Activated T-helper 2 cell treated with anti-CD3 and anti-CD28 coated beads, Interferon-gamma antibody, Interleukin-2, Interleukin-4, amounts not matched to agents 10 μg/mL and 5 μg/mL and 100 μg/mL, durations not matched to agents 14 hours and 24 hours and 36 hours (primary cell): ENCODE results near the gene UBE2E2. TPM values are rescaled to one million over a fixed set of nuclear protein-coding genes. Genes with fewer than 3 reads are reported as not detected.

Source experiments
- DNase-seq: peaks from one replicate; pipeline ENCODE4 v3.0.0; 2021; ENCODE audit warnings: low spot score
- H3K27ac Mint-ChIP-seq: one replicate; pipeline ENCODE4 v1.8.0; 2021; ENCODE audit warnings: mixed read lengths
- H3K27me3 Mint-ChIP-seq: one replicate; pipeline ENCODE4 v1.8.0; 2021; ENCODE audit warnings: low read depth, mixed read lengths
- H3K36me3 Mint-ChIP-seq: one replicate; pipeline ENCODE4 v1.8.0; 2021; ENCODE audit warnings: low read depth, mixed read lengths
- H3K4me1 Mint-ChIP-seq: one replicate; pipeline ENCODE4 v1.8.0; 2021; ENCODE audit warnings: low read depth, mixed read lengths
- H3K4me3 Mint-ChIP-seq: one replicate; pipeline ENCODE4 v1.8.0; 2021; ENCODE audit warnings: low read depth, mild to moderate bottlenecking, moderate library complexity, mixed read lengths
- H3K9me3 Mint-ChIP-seq: one replicate; pipeline ENCODE4 v1.8.0; 2021; ENCODE audit warnings: mixed read lengths
- intact Hi-C: fragments of 100-400 bp; cut with micrococcal nuclease; formaldehyde crosslinking; loops from one replicate; pipeline ENCODE4 v1.15.1; 2023
- total RNA-seq: library from RNA; stranded (reverse); gene quantifications from 2 replicates; pipeline ENCODE4 v1.2.3, GENCODE V29; 2022

UBE2E2 gene
- total RNA-seq, 1 donor from 2014 or later: 7.5 TPM

GRCh38 chr3:23440416-23441294 lies 237.5 kb downstream of the UBE2E2 start:
- Mint-ChIP-seq H3K27ac (peak overlapping the region; percentile 30), H3K36me3 (no peaks in the 10 kb centered on the region), H3K4me1 (peaks cover 33% of the 10 kb centered on the region), H3K9me3 (no peaks in the 10 kb centered on the region), H3K4me3 (no peak overlapping the region), H3K27me3 (peaks cover 20% of the 10 kb centered on the region)
- DNase-seq: no peak
- intact Hi-C loops: loop anchor here (5.0 to 10.0 kb wide), 2 partner anchors 302 to 504 kb away; partner anchors contain the start of gene NR1D2

GRCh38 chr3:23442598-23443383 lies 239.7 kb downstream of the UBE2E2 start:
- Mint-ChIP-seq H3K9me3 (no peaks in the 10 kb centered on the region), H3K27me3 (peaks cover 8% of the 10 kb centered on the region), H3K4me3 (no peak overlapping the region), H3K36me3 (no peaks in the 10 kb centered on the region), H3K27ac (no peak overlapping the region), H3K4me1 (peaks cover 32% of the 10 kb centered on the region)
- intact Hi-C loops: loop anchor here (5.0 to 10.0 kb wide), 2 partner anchors 300 to 502 kb away; partner anchors contain the start of gene NR1D2
- no peak for DNase-seq

- H3K27ac Mint-ChIP-seq: no peak overlapping the region
These were observed 241.3 kb downstream of the UBE2E2 start for GRCh38 chr3:23444386-23444785.

GRCh38 chr3:23446301-23446700 lies 243.2 kb downstream of the UBE2E2 start:
- no peak for DNase-seq
- Mint-ChIP-seq H3K4me3 (no peak overlapping the region), H3K4me1 (peaks cover 12% of the 10 kb centered on the region), H3K36me3 (no peaks in the 10 kb centered on the region), H3K9me3 (no peaks in the 10 kb centered on the region), H3K27ac (no peak overlapping the region), H3K27me3 (peaks cover 3% of the 10 kb centered on the region)
- intact Hi-C loops: loop anchor here (10.0 kb wide), 1 partner anchor 498 kb away; the partner anchor contains the start of gene NR1D2

More at GRCh38 chr3:23444386-23444785, 241.3 kb downstream of the UBE2E2 start:
- Mint-ChIP-seq H3K9me3 (no peaks in the 10 kb centered on the region), H3K4me3 (no peak overlapping the region), H3K4me1 (peaks cover 22% of the 10 kb centered on the region), H3K27me3 (peaks cover 3% of the 10 kb centered on the region), H3K36me3 (no peaks in the 10 kb centered on the region)
- DNase-seq: no peak
- intact Hi-C loops: loop anchor here (5.0 to 10.0 kb wide), 2 partner anchors 298 to 500 kb away; partner anchors contain the start of gene NR1D2

- no peaks in the 10 kb centered on the region for H3K36me3 Mint-ChIP-seq
- intact Hi-C loops: loop anchor here (10.0 kb wide), 1 partner anchor 496 kb away; the partner anchor contains the start of gene NR1D2
- no peak for DNase-seq
These were observed 245.9 kb downstream of the UBE2E2 start for GRCh38 chr3:23448998-23449537.

GRCh38 chr3:23450051-23450450 lies 246.9 kb downstream of the UBE2E2 start:
- Mint-ChIP-seq H3K27me3 (peaks cover 6% of the 10 kb centered on the region), H3K4me3 (no peak overlapping the region), H3K4me1 (no peaks in the 10 kb centered on the region), H3K27ac (no peak overlapping the region), H3K9me3 (no peaks in the 10 kb centered on the region), H3K36me3 (no peaks in the 10 kb centered on the region)
- intact Hi-C loops: no loop called here
- no peak for DNase-seq

More at GRCh38 chr3:23448998-23449537, 245.9 kb downstream of the UBE2E2 start:
- no peaks in the 10 kb centered on the region for H3K9me3 Mint-ChIP-seq
- no peak overlapping the region for H3K27ac Mint-ChIP-seq
- no peak overlapping the region for H3K4me3 Mint-ChIP-seq
- H3K4me1 Mint-ChIP-seq: no peaks in the 10 kb centered on the region
- H3K27me3 Mint-ChIP-seq: peaks cover 6% of the 10 kb centered on the region

GRCh38 chr3:23450806-23451205 lies 247.7 kb downstream of the UBE2E2 start:
- no peaks in the 10 kb centered on the region for H3K9me3 Mint-ChIP-seq
- intact Hi-C loops: no loop called here
- no peak overlapping the region for H3K27ac Mint-ChIP-seq
- H3K36me3 Mint-ChIP-seq: no peaks in the 10 kb centered on the region
- H3K4me3 Mint-ChIP-seq: no peak overlapping the region
- H3K4me1 Mint-ChIP-seq: no peaks in the 10 kb centered on the region
- peaks cover 6% of the 10 kb centered on the region for H3K27me3 Mint-ChIP-seq
- no peak for DNase-seq

GRCh38 chr3:23452408-23452807 lies 249.3 kb downstream of the UBE2E2 start:
- Mint-ChIP-seq H3K4me3 (no peak overlapping the region), H3K4me1 (no peaks in the 10 kb centered on the region), H3K27ac (no peak overlapping the region), H3K27me3 (peaks cover 6% of the 10 kb centered on the region), H3K36me3 (no peaks in the 10 kb centered on the region), H3K9me3 (no peaks in the 10 kb centered on the region)
- intact Hi-C loops: no loop called here
- DNase-seq: no peak

- H3K27ac Mint-ChIP-seq: no peak overlapping the region
These were observed 252.0 kb downstream of the UBE2E2 start for GRCh38 chr3:23455084-23455483.

GRCh38 chr3:23455775-23456174 lies 252.6 kb downstream of the UBE2E2 start:
- H3K9me3 Mint-ChIP-seq: peaks cover 4% of the 10 kb centered on the region
- no peak overlapping the region for H3K27ac Mint-ChIP-seq
- H3K4me3 Mint-ChIP-seq: no peak overlapping the region
- peaks cover 4% of the 10 kb centered on the region for H3K4me1 Mint-ChIP-seq
- no peaks in the 10 kb centered on the region for H3K36me3 Mint-ChIP-seq
- intact Hi-C loops: no loop called here
- DNase-seq: no peak
- H3K27me3 Mint-ChIP-seq: peaks cover 3% of the 10 kb centered on the region

More at GRCh38 chr3:23455084-23455483, 252.0 kb downstream of the UBE2E2 start:
- Mint-ChIP-seq H3K4me1 (peaks cover 4% of the 10 kb centered on the region), H3K9me3 (peaks cover 4% of the 10 kb centered on the region), H3K4me3 (no peak overlapping the region), H3K27me3 (peaks cover 2% of the 10 kb centered on the region), H3K36me3 (no peaks in the 10 kb centered on the region)
- intact Hi-C loops: no loop called here
- DNase-seq: no peak

- Mint-ChIP-seq H3K27ac (no peak overlapping the region), H3K27me3 (peaks cover 3% of the 10 kb centered on the region), H3K36me3 (no peaks in the 10 kb centered on the region), H3K9me3 (peaks cover 4% of the 10 kb centered on the region), H3K4me3 (no peak overlapping the region), H3K4me1 (peaks cover 4% of the 10 kb centered on the region)
- no peak for DNase-seq
- intact Hi-C loops: no loop called here
These were observed 254.6 kb downstream of the UBE2E2 start for GRCh38 chr3:23457697-23458096.

- peaks cover 3% of the 10 kb centered on the region for H3K27me3 Mint-ChIP-seq
- peaks cover 4% of the 10 kb centered on the region for H3K9me3 Mint-ChIP-seq
- peaks cover 4% of the 10 kb centered on the region for H3K4me1 Mint-ChIP-seq
- intact Hi-C loops: no loop called here
- no peak overlapping the region for H3K27ac Mint-ChIP-seq
- H3K36me3 Mint-ChIP-seq: no peaks in the 10 kb centered on the region
- H3K4me3 Mint-ChIP-seq: no peak overlapping the region
- DNase-seq: no peak
These were observed 256.3 kb downstream of the UBE2E2 start for GRCh38 chr3:23459465-23459864.
